GM21360 (cell line): Measurements from ENCODE around the gene CDKN3.
"Not testable (repeated sequence)": the region's sequence is repeated elsewhere in the genome, so short reads cannot be mapped to it uniquely, and the experiment has no call there.

Source experiments
- ATAC-seq: cut with Tn5 transposase; IDR thresholded peaks from one replicate; pipeline ENCODE4 v1.9.1; 2021; ENCODE audit warnings: mild to moderate bottlenecking, moderate library complexity; ENCODE audit not compliant: unreplicated experiment

The CDKN3 gene

GRCh38 chr14:54420478-54421142 is 23.8 kb downstream of the CDKN3 start:
- ATAC-seq, result no peak

DNA sequence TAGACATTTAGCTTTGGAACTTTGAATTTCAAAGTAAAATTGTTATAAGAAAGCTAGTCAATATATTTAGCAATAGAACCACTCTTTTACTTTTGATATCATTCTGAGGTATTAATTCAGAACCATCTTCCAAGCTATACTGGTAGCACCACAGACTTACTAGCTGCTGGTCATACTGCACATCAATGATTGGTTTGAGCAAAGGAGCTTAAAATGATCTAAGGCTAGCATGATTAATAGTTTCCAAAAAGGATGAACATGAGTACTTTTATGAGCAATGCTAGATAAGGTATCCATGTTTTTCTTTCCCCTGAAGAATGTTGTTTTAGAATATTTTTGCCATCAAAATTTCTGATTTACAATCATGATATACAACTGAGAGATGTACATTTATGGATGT is 27.2 kb downstream of the CDKN3 start:
- ATAC-seq, result no peak

DNA sequence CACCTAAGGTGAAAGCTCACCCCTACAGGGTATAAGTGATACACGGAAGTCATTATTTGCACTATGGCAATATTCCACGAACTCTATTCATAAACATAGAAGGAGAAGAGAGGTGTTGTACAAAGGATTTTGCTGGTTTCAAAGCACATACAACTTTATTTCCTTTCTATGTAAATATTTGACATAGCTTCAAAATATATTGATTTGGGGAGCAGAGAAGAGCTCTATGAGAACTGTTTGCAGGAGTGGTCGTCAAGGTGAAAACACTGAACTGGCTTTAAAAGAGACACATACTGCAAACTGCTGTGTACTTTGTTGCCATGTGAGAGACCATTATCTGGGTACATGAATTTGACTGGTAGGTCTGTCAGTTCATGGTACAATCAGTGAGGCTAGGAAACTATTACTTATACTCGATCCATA is 27.7 kb downstream of the CDKN3 start:
- no peak for ATAC-seq

- ATAC-seq, result no peak
Measured at GRCh38 chr14:54425068-54425467, 28.3 kb downstream of the CDKN3 start.

DNA sequence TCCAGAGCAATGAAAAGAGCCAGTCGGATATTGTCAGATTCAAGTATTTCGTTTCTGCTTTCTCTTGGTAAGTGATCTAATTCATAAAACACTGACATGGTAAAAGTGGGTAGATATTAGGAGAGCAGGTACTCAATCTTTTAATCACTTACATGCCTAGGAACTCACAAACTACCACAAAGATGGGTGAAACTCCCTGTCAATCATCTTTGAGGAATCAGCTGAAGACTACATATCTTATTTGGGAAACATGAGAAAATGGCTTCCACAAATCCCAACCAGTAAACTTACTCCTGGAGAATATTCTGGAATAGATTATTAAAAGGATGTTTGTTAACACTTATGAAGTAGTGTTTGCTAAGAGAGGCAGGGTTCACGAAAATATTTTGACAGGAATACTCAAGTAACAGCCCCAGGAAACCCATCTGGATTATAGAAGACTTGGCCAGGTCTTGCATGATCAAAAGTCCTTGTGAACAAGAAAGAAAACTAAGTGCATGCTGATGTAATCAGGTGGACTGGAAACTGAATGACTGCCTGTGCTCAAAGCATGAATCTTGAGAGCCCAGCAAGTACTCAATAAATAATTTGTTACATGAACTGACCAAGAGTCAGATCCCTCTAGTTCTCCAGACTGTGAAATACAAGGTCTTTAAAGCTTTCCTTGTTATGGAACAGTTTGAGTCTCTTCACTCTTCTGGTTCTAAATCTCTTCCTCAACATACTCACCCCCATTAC is 28.9 kb downstream of the CDKN3 start:
- ATAC-seq, result no peak

DNA sequence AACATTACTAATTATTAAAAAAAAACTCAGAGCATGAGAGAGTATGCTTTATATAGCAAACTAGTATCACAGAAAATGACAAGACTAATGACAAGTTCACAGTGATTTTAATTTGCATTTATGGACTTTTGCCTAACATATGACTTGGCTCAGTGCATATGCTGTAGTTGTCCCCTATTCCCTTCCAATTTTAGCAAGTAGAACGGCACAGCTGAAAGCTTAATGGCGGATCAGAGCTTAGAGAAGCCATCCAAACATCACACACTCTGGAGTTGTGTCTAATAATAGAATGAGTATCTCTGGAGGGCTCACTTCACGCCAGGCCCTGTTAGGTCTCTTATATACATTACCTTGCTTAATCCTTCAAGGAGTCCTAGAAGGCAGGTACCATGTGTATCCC is 31.1 kb downstream of the CDKN3 start:
- ATAC-seq, result no peak

DNA sequence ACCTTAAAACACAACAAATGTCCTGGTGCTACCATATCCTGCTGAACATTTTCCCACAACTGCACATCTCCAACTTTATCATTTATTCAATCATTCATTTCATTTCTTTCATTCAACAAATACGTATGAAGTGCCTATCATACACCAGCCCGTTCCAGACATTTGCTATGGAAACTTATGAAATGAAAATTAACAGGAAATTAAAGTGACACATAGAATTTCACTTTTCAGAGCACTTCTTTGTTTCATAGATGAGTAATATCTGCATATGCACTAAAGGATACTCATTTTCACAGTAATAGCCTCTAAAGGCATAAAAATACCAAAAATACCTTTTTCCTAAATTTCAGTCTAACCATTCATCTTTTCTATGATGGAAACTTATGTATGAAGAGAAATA is 31.7 kb downstream of the CDKN3 start:
- ATAC-seq, result no peak

GRCh38 chr14:54435500-54435981 is 38.7 kb downstream of the CDKN3 start:
- ATAC-seq, result peak; percentile 42

DNA sequence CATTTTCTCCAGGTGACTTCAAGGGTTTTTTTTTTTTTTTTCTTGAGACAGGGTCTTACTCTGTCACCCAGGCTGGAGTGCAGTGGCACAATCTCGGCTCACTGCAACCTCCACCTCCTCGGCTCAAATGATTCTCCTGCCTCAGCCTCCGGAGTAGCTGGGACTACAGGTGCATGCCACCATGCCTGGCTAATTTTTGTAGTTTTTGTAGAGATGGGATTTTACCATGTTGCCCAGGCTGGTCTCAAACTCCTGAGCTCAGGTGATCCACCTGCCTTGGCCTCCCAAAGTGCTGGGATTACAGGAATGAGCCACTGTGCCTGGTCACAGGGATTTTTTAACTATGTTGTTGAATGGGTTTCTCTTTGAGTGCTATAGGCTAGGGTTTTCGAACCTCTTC is 41.1 kb downstream of the CDKN3 start:
- ATAC-seq, result not testable (repeated sequence)

DNA sequence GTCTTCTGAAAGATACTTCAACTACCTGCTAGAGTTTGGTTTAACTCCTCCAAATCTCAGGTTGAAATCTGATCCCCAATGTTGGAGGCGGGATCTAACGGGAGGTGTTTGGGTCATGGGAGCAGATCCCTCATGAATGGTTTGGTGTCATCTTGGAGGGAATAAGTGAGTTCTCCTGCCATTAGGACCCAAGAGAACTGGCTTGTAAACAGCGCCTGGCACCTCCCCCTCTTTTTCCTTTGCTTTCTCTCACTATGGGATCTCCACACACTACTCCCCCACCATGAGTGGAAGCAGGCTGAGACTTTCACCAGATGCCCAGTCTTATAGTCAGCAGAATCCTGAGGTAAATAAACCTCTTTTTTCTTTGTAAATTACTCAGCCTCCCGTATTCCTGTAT is 41.9 kb downstream of the CDKN3 start:
- ATAC-seq, result no peak

DNA sequence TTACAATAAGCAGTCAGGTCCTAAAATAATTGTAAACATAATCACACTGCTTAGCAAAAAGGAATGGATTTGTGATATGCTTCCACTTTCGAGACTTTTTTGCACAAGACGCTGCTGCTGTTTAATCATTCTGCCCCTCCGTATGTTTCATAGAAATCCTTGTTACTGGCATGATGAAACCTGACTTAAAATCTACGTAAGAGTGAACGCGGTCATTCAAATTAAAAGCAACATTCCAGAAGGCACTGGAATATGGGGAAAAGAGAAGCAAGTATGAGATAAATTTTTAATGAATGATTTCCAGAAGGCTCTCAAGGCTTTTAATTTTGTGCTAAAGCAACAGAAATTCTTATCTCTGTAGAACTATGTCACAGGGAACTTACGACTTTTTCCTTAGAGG is 43.2 kb downstream of the CDKN3 start:
- ATAC-seq, result no peak

DNA sequence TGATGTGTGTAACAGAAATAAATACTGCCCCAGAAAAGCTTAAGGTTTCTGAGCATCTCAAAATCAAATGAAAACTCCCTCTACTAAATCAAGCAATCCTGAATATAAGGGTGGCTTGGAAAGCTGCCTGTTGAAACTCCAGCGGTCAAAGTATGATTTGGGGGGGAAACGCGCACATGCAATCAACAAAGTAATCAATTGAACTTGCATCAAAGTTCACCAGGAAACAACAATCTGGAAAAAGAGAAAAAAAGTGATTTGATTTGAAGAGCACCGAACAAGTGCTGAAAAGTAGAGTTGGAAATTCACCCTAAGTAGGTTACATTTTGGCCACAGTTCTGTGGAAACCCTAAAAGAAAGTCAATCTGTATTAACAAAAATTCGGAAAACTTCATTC is 43.7 kb downstream of the CDKN3 start:
- no peak for ATAC-seq

DNA sequence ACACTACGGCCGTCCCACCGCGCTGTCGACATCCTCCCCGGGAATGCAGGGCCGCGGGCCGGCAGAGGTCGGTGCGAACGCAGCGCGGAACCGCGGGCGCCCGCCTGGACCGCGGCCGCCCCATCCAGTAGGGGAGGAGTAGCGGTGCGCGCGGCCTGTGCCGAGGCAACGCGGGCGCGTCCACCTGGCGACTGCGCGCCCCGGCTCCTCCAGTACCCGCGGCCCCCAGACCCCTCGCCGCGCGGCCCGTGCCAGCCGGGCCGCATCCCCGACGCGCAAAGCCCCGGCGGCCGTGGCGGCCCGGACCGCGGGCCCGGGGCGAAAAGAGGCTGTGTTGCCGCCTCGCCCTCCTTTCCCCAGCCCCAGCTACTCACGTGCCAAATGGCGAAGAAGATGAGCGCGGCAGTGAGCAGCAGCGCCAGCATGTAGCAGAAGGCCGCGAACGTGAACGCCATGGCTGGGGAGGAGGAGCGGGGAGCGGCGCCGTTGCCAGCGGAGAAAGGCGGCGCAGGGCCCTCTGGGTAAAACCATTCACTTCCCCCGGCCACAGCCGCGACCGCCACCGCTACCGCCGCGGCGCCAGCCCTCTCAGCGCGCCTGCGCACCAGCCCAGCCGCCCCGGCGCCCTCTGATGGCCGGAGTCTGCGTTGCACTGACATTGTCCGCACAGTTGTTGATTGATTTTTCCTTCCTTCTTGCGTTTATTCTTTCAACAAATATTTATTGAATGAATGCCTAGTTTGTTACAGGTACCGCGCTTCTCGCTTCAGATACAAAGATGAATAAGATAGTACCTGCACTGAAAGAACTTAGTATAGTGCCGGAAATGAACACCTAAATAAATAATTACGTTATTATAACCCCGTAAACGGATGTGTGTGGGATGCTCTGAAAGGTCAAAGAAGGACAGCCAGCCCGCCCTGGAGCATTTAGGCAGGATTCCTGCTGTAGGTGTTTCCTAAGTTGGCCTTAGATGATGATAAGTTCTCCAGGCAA is 44.4 kb downstream of the CDKN3 start, which contains the start of gene CNIH1:
Gene CNIH1 (minus strand): TSS at position 502 of the 996 bp plus-strand sequence. CDS start 47 bp downstream, at position 455.
- peak; percentile 95 for ATAC-seq

DNA sequence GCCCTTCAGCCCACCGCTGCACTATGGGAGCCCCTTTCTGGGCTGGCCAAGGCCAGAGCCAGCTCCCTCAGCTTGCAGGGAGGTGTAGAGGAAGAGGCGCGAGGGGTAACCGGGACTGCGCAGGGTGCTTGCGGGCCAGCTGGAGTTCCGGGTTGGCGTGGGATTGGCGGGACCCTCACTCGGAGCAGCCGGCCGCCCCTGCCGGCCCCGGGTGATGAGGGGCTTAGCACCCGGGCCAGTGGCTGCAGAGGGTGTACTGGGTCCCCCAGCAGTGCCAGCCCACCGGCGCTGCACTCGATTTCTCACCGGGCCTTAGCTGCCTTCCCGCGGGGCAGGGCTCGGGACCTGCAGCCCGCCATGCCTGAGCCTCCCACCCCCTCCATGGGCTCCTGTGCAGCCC is 46.2 kb downstream of the CDKN3 start:
- ATAC-seq, result not testable (repeated sequence)

- no peak for ATAC-seq
Measured at GRCh38 chr14:54443981-54444380, 47.2 kb downstream of the CDKN3 start.

- no peak for ATAC-seq
Measured at GRCh38 chr14:54444681-54445080, 47.9 kb downstream of the CDKN3 start.

DNA sequence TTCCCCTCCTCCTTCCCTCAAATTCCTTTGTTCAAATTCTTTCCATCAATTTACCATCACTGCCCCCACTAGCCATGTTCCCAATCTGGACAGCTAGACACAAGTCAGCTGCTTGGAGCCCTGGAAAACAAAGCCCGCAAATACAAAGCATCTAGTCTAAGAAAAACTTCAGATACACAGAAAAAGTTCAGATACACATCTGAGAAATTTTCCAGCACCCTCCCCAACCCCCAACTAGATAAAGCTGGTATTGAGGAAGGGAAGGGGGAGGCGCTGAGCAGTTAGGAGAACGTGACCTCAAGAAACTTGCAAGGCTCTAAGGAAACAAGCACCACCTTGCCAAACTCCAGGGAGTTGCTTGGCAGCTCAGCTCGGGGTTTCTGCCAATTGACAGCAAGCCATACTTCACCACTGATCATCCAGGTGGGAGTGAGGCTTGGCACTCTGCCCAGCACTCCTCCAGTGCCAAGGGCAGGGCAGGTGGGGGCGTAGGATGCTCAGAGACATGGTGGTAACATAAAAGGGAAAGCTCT is 49.4 kb downstream of the CDKN3 start:
- ATAC-seq, result no peak

GRCh38 chr14:54447231-54447692 is 50.5 kb downstream of the CDKN3 start:
- ATAC-seq, result no peak

- no peak for ATAC-seq
Measured at GRCh38 chr14:54450535-54450934, 53.7 kb downstream of the CDKN3 start.

DNA sequence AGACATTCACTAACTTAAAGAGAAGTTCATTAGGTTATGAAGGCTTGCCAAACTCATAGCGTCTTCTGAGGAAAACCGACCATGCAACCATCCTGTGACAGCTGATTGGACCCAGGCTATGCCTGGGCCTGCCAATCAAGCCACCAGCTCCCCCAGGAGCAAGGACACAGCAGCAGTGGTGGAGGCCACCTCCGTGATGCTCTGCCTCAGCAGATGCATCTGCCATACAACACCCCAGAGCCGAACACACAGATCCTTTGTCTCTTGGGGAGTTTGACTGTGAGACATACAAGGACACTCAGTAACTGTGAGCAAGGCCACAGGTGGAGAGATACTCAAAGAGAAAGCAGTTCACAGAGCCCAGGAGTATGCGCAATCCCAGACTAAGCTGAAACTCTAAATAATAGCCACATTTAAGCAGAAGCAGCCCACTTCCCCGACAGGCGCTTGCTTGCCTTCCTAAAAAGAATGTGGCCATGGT is 54.4 kb downstream of the CDKN3 start:
- no peak for ATAC-seq

GRCh38 chr14:54451961-54452360 is 55.2 kb downstream of the CDKN3 start:
- no peak for ATAC-seq
